HG02884 (cell line): ENCODE results near the gene ZCCHC12.
A peak's percentile ranks its signal among the peaks of the same experiment; 100 is the strongest.
"Not testable (repeated sequence)": the region's sequence is repeated elsewhere in the genome, so short reads cannot be mapped to it uniquely, and the experiment has no call there.

Experiments used
- ATAC-seq: cut with Tn5 transposase; IDR thresholded peaks from one replicate; pipeline ENCODE4 v1.9.1; 2021; ENCODE audit warnings: mild to moderate bottlenecking, moderate library complexity; ENCODE audit not compliant: unreplicated experiment

The ZCCHC12 gene

GRCh38 chrX:118823263-118824172 is at the start of gene ZCCHC12:
Gene ZCCHC12, plus strand, starts transcription at chrX:118823824. Its CDS starts 1,421 bp downstream, at chrX:118825245.
- ATAC-seq, result no peak

- ATAC-seq, result no peak
These were observed 44.0 kb upstream of the ZCCHC12 start for GRCh38 chrX:118779581-118779980.

- no peak for ATAC-seq
These were observed 43.1 kb upstream of the ZCCHC12 start for GRCh38 chrX:118780509-118780908.

- ATAC-seq, result no peak
These were observed 42.7 kb upstream of the ZCCHC12 start for GRCh38 chrX:118780911-118781310.

- no peak for ATAC-seq
These were observed 27.9 kb upstream of the ZCCHC12 start for GRCh38 chrX:118795528-118796280.

- no peak for ATAC-seq
These were observed 20.8 kb upstream of the ZCCHC12 start for GRCh38 chrX:118802857-118803256.

GRCh38 chrX:118807151-118808017 is 16.2 kb upstream of the ZCCHC12 start:
- ATAC-seq, result no peak

GRCh38 chrX:118817257-118817656 is 6.4 kb upstream of the ZCCHC12 start:
- not testable (repeated sequence) for ATAC-seq

- no peak for ATAC-seq
These were observed 628 bp downstream of the ZCCHC12 start for GRCh38 chrX:118824173-118824730.

GRCh38 chrX:118825227-118825626 is 1.6 kb downstream of the ZCCHC12 start:
- ATAC-seq, result no peak

- peak; percentile 68 for ATAC-seq
These were observed 15.8 kb downstream of the ZCCHC12 start for GRCh38 chrX:118839334-118839958.

- ATAC-seq, result no peak
These were observed 24.1 kb downstream of the ZCCHC12 start for GRCh38 chrX:118847676-118848075.

GRCh38 chrX:118853596-118853995 is 30.0 kb downstream of the ZCCHC12 start:
- no peak for ATAC-seq

GRCh38 chrX:118855681-118856310 is 32.2 kb downstream of the ZCCHC12 start:
- no peak for ATAC-seq

GRCh38 chrX:118857006-118857405 is 33.4 kb downstream of the ZCCHC12 start:
- no peak for ATAC-seq

- ATAC-seq, result no peak
These were observed 37.7 kb downstream of the ZCCHC12 start for GRCh38 chrX:118861338-118861737.

GRCh38 chrX:118862091-118862490 is 38.5 kb downstream of the ZCCHC12 start:
- no peak for ATAC-seq

- no peak for ATAC-seq
These were observed 39.4 kb downstream of the ZCCHC12 start for GRCh38 chrX:118862979-118863378.

GRCh38 chrX:118864063-118864635 is 40.5 kb downstream of the ZCCHC12 start:
- no peak for ATAC-seq
